GM12878 (cell line): Measurements from ENCODE around the gene ZDHHC14. TPM values are rescaled to one million over a fixed set of nuclear protein-coding genes. Genes with fewer than 3 reads are reported as not detected.

Experiments used
- BCL11A ChIP-seq: IDR thresholded peaks from 2 replicates; pipeline ENCODE4 v1.6.1; 2011; ENCODE audit warnings: low read depth, low read length
- EED ChIP-seq: sonication (generic); IDR thresholded peaks from 2 replicates; pipeline ENCODE4 v1.6.1; 2016; ENCODE audit warnings: antibody characterized with exemption, low read depth
- HDAC6 ChIP-seq: fragments of 200-600 bp; sonication (generic); IDR thresholded peaks from one replicate; pipeline ENCODE4 v1.8.0; 2017; ENCODE audit warnings: antibody characterized with exemption; ENCODE audit not compliant: unreplicated experiment
- IKZF1 ChIP-seq: fragments of 450-650 bp; conservative IDR thresholded peaks from 2 replicates; pipeline ENCODE4 v1.6.1; 2017; ENCODE audit warnings: antibody characterized with exemption, mild to moderate bottlenecking
- JUNB ChIP-seq: IDR thresholded peaks from 2 replicates; pipeline ENCODE4 v1.6.1; 2016; ENCODE audit warnings: antibody characterized with exemption, mild to moderate bottlenecking
- MEF2A ChIP-seq: IDR thresholded peaks from 2 replicates; pipeline ENCODE4 v1.6.1; 2011; ENCODE audit warnings: low read depth, mild to moderate bottlenecking, low read length, moderate library complexity; ENCODE audit not compliant: insufficient read depth
- MTA2 ChIP-seq: fragments of 450-650 bp; IDR thresholded peaks from 2 replicates; pipeline ENCODE4 v1.6.1; 2016; ENCODE audit warnings: low read depth, mild to moderate bottlenecking, moderate library complexity
- PAX8 ChIP-seq: fragments of 450-650 bp; IDR thresholded peaks from 2 replicates; pipeline ENCODE4 v1.6.1; 2017; ENCODE audit warnings: mild to moderate bottlenecking, moderate library complexity
- POLR2AphosphoS2 ChIP-seq: IDR thresholded peaks from 2 replicates; pipeline ENCODE4 v1.6.1; 2011; ENCODE audit warnings: low read depth, mild to moderate bottlenecking, low read length, improper control_type of control experiment, moderate library complexity
- STAT3 ChIP-seq: IDR thresholded peaks from 2 replicates; pipeline ENCODE4 v1.6.1; 2011; ENCODE audit warnings: low read depth, low read length, improper control_type of control experiment
- polyA plus RNA-seq, 11 experiments: library from polyadenylated mRNA; depleted of rRNA in 4 of 11; unstranded in 6 of 11; stranded (reverse) in 5 of 11; fragments of >200 nt; fragmentation: Nextera tagmentation in 4 of 11; fragmentation: Illumina TruSeq in 1 of 11; extraction: Ambion mirVana in 4 of 11; extraction: Trizol in 1 of 11; gene quantifications; 1 replicate in 1 of 11; 2 replicates in 10 of 11; pipeline versions ENCODE4 v1.2.1 to v1.2.3, GENCODE V29; 2011 to 2016; ENCODE audit warnings: inconsistent platforms in 2 of 11, missing spikeins in 2 of 11, low read depth in 1 of 11
- total RNA-seq, 4 experiments: library from RNA; depleted of rRNA in 3 of 4; stranded (reverse); fragments of >200 nt in 3 of 4; fragmentation: Illumina TruSeq in 1 of 4; extraction: Trizol in 1 of 4; gene quantifications; 2 replicates each; pipeline versions ENCODE4 v1.2.1 to v1.2.3, GENCODE V29; 2013 to 2021
- TF ChIP-seq, protein P1 (sequence below): fragments of 450-650 bp; IDR thresholded peaks from 2 replicates; pipeline ENCODE4 v1.6.1; 2017; ENCODE audit warnings: mild to moderate bottlenecking, moderate library complexity
- TF ChIP-seq, protein P2 (sequence below): fragments of 450-650 bp; formaldehyde crosslinking; IDR thresholded peaks from 2 replicates; pipeline ENCODE4 v1.5.0; 2022; ENCODE audit warnings: mild to moderate bottlenecking, missing genetic modification characterization
- TF ChIP-seq, protein P3 (sequence below): fragments of 450-650 bp; IDR thresholded peaks from 2 replicates; pipeline ENCODE4 v1.6.1; 2018; ENCODE audit warnings: mild to moderate bottlenecking, low read depth, moderate library complexity; ENCODE audit not compliant: partially characterized antibody
- TF ChIP-seq, protein P4 (sequence below): fragments of 450-650 bp; IDR thresholded peaks from 2 replicates; pipeline ENCODE4 v1.6.1; 2017; ENCODE audit warnings: borderline replicate concordance

The ZDHHC14 gene
- total and polyA plus RNA-seq, 10 of the 15 experiments (the other 5 are each of a cell fraction or from before 2014, with no cell fraction given): 0.15 to 16.0 (median 0.76) TPM; not detected in 1

DNA sequence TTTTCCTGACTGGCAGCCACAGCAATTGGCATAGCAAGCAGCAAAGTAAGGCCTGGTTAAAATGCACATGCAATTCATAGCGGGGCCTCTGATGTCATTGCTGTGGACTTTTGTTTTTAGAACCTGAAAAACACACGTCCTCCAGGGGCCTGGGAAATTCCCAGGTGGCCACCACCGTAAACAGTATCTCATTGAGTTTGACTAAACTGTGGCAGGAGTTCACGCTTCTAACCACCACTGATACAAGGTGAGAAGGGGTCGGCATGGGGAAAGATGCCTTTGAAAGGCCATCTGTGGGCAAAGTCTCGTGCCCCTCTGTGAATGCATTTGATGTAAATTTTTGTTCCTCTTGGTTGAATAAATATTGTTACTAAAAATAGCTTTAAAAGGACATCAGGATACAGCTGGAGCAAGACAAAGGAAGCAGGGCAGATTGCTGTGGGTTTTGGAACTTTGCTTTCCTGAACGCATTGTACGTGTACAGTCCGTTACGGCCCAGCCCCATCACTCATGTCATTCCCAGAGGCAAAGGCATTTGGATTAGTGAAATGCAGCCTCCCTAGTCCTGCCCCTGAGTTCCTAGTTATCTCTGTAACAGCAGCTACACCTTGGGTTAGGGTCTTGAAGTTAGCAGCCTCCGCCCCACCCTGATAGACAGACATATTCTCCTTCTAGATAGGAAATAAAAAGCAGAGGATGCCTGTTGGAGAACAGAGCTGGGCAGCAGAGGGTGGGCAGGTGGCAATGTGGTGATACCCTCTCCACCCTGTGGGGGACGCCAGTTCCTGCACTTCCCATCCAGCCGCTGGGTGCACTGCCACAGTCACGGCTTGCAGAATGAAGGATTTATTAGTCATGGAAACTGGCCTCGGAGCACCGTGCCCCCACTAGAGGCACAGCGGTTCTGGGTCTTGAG is 80.3 kb downstream of the ZDHHC14 start (continued):
- TF ChIP-seq, protein P1, sequence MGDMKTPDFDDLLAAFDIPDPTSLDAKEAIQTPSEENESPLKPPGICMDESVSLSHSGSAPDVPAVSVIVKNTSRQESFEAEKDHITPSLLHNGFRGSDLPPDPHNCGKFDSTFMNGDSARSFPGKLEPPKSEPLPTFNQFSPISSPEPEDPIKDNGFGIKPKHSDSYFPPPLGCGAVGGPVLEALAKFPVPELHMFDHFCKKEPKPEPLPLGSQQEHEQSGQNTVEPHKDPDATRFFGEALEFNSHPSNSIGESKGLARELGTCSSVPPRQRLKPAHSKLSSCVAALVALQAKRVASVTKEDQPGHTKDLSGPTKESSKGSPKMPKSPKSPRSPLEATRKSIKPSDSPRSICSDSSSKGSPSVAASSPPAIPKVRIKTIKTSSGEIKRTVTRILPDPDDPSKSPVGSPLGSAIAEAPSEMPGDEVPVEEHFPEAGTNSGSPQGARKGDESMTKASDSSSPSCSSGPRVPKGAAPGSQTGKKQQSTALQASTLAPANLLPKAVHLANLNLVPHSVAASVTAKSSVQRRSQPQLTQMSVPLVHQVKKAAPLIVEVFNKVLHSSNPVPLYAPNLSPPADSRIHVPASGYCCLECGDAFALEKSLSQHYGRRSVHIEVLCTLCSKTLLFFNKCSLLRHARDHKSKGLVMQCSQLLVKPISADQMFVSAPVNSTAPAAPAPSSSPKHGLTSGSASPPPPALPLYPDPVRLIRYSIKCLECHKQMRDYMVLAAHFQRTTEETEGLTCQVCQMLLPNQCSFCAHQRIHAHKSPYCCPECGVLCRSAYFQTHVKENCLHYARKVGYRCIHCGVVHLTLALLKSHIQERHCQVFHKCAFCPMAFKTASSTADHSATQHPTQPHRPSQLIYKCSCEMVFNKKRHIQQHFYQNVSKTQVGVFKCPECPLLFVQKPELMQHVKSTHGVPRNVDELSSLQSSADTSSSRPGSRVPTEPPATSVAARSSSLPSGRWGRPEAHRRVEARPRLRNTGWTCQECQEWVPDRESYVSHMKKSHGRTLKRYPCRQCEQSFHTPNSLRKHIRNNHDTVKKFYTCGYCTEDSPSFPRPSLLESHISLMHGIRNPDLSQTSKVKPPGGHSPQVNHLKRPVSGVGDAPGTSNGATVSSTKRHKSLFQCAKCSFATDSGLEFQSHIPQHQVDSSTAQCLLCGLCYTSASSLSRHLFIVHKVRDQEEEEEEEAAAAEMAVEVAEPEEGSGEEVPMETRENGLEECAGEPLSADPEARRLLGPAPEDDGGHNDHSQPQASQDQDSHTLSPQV: peak; percentile 92
- TF ChIP-seq, protein P2, sequence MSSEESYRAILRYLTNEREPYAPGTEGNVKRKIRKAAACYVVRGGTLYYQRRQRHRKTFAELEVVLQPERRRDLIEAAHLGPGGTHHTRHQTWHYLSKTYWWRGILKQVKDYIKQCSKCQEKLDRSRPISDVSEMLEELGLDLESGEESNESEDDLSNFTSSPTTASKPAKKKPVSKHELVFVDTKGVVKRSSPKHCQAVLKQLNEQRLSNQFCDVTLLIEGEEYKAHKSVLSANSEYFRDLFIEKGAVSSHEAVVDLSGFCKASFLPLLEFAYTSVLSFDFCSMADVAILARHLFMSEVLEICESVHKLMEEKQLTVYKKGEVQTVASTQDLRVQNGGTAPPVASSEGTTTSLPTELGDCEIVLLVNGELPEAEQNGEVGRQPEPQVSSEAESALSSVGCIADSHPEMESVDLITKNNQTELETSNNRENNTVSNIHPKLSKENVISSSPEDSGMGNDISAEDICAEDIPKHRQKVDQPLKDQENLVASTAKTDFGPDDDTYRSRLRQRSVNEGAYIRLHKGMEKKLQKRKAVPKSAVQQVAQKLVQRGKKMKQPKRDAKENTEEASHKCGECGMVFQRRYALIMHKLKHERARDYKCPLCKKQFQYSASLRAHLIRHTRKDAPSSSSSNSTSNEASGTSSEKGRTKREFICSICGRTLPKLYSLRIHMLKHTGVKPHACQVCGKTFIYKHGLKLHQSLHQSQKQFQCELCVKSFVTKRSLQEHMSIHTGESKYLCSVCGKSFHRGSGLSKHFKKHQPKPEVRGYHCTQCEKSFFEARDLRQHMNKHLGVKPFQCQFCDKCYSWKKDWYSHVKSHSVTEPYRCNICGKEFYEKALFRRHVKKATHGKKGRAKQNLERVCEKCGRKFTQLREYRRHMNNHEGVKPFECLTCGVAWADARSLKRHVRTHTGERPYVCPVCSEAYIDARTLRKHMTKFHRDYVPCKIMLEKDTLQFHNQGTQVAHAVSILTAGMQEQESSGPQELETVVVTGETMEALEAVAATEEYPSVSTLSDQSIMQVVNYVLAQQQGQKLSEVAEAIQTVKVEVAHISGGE: no peak
- TF ChIP-seq, protein P3, sequence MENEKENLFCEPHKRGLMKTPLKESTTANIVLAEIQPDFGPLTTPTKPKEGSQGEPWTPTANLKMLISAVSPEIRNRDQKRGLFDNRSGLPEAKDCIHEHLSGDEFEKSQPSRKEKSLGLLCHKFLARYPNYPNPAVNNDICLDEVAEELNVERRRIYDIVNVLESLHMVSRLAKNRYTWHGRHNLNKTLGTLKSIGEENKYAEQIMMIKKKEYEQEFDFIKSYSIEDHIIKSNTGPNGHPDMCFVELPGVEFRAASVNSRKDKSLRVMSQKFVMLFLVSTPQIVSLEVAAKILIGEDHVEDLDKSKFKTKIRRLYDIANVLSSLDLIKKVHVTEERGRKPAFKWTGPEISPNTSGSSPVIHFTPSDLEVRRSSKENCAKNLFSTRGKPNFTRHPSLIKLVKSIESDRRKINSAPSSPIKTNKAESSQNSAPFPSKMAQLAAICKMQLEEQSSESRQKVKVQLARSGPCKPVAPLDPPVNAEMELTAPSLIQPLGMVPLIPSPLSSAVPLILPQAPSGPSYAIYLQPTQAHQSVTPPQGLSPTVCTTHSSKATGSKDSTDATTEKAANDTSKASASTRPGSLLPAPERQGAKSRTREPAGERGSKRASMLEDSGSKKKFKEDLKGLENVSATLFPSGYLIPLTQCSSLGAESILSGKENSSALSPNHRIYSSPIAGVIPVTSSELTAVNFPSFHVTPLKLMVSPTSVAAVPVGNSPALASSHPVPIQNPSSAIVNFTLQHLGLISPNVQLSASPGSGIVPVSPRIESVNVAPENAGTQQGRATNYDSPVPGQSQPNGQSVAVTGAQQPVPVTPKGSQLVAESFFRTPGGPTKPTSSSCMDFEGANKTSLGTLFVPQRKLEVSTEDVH: peak; percentile 10
- TF ChIP-seq BCL11A: peak; percentile 96
- TF ChIP-seq EED: peak; percentile 75
- peak; percentile 96 for TF ChIP-seq MTA2
- TF ChIP-seq PAX8: 0 out of 2 replicates have a peak, but pooled peaks have one; percentile 48
- peak; percentile 72 for TF ChIP-seq MEF2A
- TF ChIP-seq JUNB: peak; percentile 89
- 0 out of 2 replicates have a peak, but pooled peaks have one; percentile 21 for TF ChIP-seq POLR2AphosphoS2
- no peak for TF ChIP-seq STAT3
- TF ChIP-seq, protein P4, sequence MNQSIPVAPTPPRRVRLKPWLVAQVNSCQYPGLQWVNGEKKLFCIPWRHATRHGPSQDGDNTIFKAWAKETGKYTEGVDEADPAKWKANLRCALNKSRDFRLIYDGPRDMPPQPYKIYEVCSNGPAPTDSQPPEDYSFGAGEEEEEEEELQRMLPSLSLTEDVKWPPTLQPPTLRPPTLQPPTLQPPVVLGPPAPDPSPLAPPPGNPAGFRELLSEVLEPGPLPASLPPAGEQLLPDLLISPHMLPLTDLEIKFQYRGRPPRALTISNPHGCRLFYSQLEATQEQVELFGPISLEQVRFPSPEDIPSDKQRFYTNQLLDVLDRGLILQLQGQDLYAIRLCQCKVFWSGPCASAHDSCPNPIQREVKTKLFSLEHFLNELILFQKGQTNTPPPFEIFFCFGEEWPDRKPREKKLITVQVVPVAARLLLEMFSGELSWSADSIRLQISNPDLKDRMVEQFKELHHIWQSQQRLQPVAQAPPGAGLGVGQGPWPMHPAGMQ: peak; percentile 4; the same call in 1 of the 2 replicates
- no peak for TF ChIP-seq HDAC6
- TF ChIP-seq IKZF1: peak; percentile 95
